H1 (cell line): ENCODE data around the gene VEZT.
"Not testable (repeated sequence)": the region's sequence is repeated elsewhere in the genome, so short reads cannot be mapped to it uniquely, and the experiment has no call there.

Source experiments
- CTCF ChIP-seq, 3 experiments: IDR thresholded peaks; 1 replicate in 2 of 3; 2 replicates in 1 of 3; pipeline versions ENCODE4 v1.5.1 to v1.6.1; 2011; ENCODE audit warnings: low read length in 3 of 3, mild to moderate bottlenecking in 3 of 3, inconsistent platforms in 2 of 3, low read depth in 1 of 3, moderate library complexity in 1 of 3; ENCODE audit not compliant: insufficient read depth in 1 of 3; ENCODE audit errors: control extremely low read depth in 1 of 3
- GABPA ChIP-seq: IDR thresholded peaks from 2 replicates; pipeline ENCODE4 v1.6.1; 2011; ENCODE audit warnings: mild to moderate bottlenecking, low read length, moderate library complexity, borderline replicate concordance; ENCODE audit not compliant: insufficient read depth
- POLR2A ChIP-seq, 2 experiments: IDR thresholded peaks; 1 replicate in 1 of 2; 2 replicates in 1 of 2; pipeline ENCODE4 v1.6.1; 2011; ENCODE audit warnings: low read depth in 2 of 2, low read length in 2 of 2, mild to moderate bottlenecking in 2 of 2; ENCODE audit errors: control extremely low read depth in 1 of 2

GRCh38 chr12:95241138-95241537 lies 23.5 kb downstream of the VEZT start:
- TF ChIP-seq CTCF (IDR thresholded peaks at IDR 0.05; ENCODE audit: control extremely low read depth in 1 of 3, insufficient read depth in 1 of 3, low read depth in 1 of 3, low read length in 3 of 3); POLR2A (IDR thresholded peaks at IDR 0.05; ENCODE audit: control extremely low read depth in 1 of 2, low read depth in 2 of 2, low read length in 2 of 2); GABPA: not testable (repeated sequence)
